NCI-H2171 treated with DMSO at 0.1 percent for 48 hours (cell line): ENCODE measurements around the gene OTOR.
A peak's percentile ranks its signal among the peaks of the same experiment; 100 is the strongest.

Source experiments
- DNase-seq: peaks from one replicate; lab custom pipeline; 2025; lab: John Stamatoyannopoulos, UW

OTOR gene

GRCh38 chr20:16748308-16748900 lies at the start of gene OTOR:
TSS of gene OTOR (plus strand) at chr20:16748358. CDS start at chr20:16748402, 44 bp downstream.
- DNase-seq, result no peak

GRCh38 chr20:16699293-16699692 lies 48.9 kb upstream of the OTOR start:
- DNase-seq, result no peak

GRCh38 chr20:16701296-16701695 lies 46.9 kb upstream of the OTOR start:
- DNase-seq, result peak; percentile 15

GRCh38 chr20:16703570-16703969 lies 44.6 kb upstream of the OTOR start:
- DNase-seq, result no peak

GRCh38 chr20:16707674-16708073 lies 40.5 kb upstream of the OTOR start:
- no peak for DNase-seq

- DNase-seq, result peak; percentile 59
These were observed 39.6 kb upstream of the OTOR start for GRCh38 chr20:16708602-16709001.

GRCh38 chr20:16709017-16709416 lies 39.1 kb upstream of the OTOR start:
- no peak for DNase-seq

GRCh38 chr20:16710781-16711180 lies 37.4 kb upstream of the OTOR start:
- DNase-seq, result no peak

- no peak for DNase-seq
These were observed 36.4 kb upstream of the OTOR start for GRCh38 chr20:16711661-16712258.

- DNase-seq, result no peak
These were observed 35.6 kb upstream of the OTOR start for GRCh38 chr20:16712511-16712947.

- peak; percentile 28 for DNase-seq
These were observed 35.1 kb upstream of the OTOR start for GRCh38 chr20:16713066-16713465.

GRCh38 chr20:16714242-16714641 lies 33.9 kb upstream of the OTOR start:
- no peak for DNase-seq

GRCh38 chr20:16714751-16715150 lies 33.4 kb upstream of the OTOR start:
- DNase-seq, result peak; percentile 65

GRCh38 chr20:16719421-16719820 lies 28.7 kb upstream of the OTOR start:
- no peak for DNase-seq

- DNase-seq, result no peak
These were observed 19.1 kb upstream of the OTOR start for GRCh38 chr20:16729080-16729479.

GRCh38 chr20:16729565-16730460 lies 18.3 kb upstream of the OTOR start, which contains the start of gene SNRPB2:
TSS of gene SNRPB2 (plus strand) at chr20:16730026. CDS start at chr20:16731703, 1,677 bp downstream.
- peak; percentile 99 for DNase-seq

- DNase-seq, result no peak
These were observed 15.5 kb upstream of the OTOR start for GRCh38 chr20:16732506-16733152.

GRCh38 chr20:16740365-16741072 lies 7.6 kb upstream of the OTOR start:
- DNase-seq, result no peak

GRCh38 chr20:16744178-16744807 lies 3.9 kb upstream of the OTOR start:
- DNase-seq, result no peak

GRCh38 chr20:16745204-16745603 lies 3.0 kb upstream of the OTOR start:
- DNase-seq, result no peak

GRCh38 chr20:16747291-16747811 lies 807 bp upstream of the OTOR start:
- DNase-seq, result no peak
